Activated T-cell treated with anti-CD3 and anti-CD28 coated beads, Interleukin-2, amount 50 U/mL, for 48 hours (primary cell): ENCODE measurements around the gene FGD4.

ENCODE experiments used
- DNase-seq, 2 experiments: peaks; one replicate each; pipeline ENCODE4 v3.0.0-alpha.2; 2020

Gene FGD4

DNA sequence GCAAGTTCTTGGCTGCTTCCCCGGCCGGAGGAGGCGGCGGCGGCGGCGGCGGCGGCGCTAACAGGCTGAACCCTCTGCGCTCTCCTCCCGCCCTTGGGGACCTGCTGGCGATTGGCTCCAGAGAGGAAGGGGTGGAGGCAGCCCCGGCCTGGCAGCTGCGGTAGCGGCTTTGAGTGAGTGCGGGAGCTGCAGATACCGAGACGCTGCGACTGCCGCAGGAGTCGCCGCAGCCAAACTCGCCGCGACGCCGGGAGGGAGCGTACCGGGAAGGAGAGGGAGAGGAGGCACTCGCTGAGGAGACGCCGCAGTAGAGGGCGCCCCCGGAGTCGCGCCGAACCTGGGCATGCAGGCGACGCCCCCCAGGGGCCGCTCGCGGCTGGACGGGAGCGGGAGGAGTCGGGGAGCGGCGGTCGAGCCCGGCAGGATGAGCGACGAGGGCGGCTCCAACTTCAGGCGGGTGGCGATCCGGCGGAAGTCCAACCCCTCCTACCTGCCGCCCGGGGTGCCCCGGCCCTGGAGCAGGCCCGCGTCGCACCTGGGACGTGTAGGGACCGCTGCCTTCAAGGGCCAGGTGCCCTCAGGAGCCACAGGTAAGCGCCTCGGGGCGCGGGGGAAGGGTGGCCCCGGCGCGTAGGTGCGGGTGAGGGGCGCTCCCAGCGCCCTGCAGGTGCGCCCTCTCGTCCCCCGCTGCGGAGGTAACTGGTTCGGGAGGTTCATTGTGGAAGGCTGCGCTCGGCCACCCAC is at the start of gene FGD4:
TSS of gene FGD4 (plus strand) at position 189 of the 744 bp plus-strand sequence.
- peak; percentile 58 to 71 for DNase-seq

DNA sequence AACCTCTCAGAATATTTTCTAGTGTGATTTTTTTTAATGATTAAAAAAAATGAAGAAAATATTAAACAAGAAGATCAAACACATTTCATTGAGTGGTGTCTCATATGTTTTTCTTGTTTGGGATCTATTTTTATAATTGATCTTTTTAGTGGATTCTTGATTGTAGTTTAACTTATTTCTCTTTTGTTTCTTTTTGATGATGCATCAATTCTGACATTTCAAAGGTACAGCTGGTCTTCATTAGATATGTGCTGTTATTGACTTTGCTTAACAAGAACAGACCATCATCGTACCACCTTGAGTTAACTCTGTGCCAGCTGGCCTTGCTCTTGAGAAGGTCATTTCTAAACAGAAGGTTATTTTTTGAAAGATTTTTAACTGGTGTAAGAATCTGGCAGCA is 45.8 kb upstream of the FGD4 start:
- no peak for DNase-seq

- no peak for DNase-seq
Measured at GRCh38 chr12:32357601-32358249, 41.6 kb upstream of the FGD4 start.

- DNase-seq, result no peak
Measured at GRCh38 chr12:32360956-32361355, 38.4 kb upstream of the FGD4 start.

DNA sequence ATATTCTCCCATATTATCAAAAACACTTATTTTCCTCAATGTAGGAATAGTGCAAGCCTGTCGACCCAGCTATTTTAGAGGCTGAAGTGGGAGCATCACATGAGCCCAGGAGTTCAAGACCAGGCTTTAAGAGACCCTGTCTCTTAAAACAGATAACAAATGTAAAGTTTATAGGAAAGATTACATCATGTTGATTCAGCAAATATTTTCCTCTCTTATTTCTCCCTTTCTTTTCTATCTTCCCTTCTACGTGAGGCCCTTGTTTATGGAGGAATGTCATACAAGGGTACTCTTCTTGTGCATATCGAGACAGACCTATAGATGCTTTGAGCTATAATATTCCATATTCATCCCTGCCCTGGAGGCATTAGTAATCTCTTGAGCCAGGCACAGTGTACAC is 36.5 kb upstream of the FGD4 start:
- DNase-seq, result no peak

DNA sequence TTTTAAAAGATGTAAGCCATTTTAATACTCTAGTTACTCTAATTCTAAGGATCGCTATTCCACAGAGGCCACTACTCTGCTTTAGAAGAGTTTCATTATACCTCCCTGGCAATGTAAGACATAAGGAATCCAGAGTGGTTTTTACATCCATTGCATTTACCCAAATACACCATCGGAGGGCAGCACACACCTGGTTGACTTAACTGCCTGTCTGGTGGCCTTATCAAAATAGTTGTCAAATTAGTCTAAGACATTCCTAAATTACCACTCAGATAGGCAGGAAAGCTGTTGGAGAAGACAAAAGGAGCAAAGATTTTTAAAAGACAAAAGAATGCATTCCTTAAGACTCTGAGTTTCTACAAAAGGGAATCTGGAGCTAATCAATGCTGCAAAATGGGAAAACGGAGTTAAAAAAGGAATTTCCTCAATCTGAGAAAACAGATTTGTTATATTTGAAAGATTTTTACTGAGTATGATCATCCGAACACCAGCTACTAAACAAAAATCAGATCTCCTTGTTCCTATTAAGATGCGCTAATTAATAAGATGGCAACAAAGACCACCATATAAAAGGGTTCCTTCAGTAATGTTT is 33.8 kb upstream of the FGD4 start:
- peak; percentile 29 to 41 for DNase-seq

GRCh38 chr12:32366714-32367113 is 32.6 kb upstream of the FGD4 start:
- DNase-seq, result no peak

DNA sequence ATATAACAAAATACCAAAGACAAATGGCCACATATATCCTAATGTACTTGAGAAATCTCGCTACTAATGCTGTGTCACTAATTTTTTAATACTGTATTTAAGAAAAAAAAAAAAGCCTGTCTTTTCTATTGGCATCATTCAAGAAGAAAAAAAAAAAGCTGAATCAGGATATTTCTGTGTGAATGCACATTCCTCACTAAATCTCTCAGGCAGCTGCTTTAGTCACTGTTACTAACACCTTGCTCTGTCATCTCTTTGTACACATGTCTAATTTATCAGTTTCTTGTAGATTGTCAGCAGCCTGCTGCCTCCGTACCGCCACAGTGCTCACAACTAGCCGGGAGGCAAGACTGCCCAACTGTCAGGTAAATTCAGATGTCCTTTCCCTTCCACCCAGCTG is 32.0 kb upstream of the FGD4 start:
- DNase-seq, result no peak

GRCh38 chr12:32369202-32369601 is 30.2 kb upstream of the FGD4 start:
- no peak for DNase-seq

GRCh38 chr12:32377344-32378055 is 21.9 kb upstream of the FGD4 start:
- no peak for DNase-seq

- no peak for DNase-seq
Measured at GRCh38 chr12:32379213-32379612, 20.1 kb upstream of the FGD4 start.

DNA sequence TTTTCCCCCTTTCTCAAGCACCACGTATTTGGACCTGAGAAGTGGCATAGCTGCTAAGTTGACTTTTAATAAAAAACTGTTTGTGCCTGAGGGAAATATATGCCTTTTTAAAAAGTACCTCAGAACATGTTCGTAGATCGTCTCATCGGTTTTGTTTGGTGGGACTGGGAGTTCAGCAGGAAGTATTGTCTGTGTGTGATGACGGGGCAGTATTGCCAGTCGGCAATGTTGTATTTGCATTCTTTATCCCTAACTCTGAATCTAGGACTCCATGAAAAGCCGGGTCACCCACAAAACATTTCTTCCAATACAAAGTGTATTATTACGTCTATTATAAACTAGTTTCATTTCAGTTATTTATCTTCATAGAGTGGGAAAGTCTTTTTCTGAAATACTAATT is 19.7 kb upstream of the FGD4 start:
- DNase-seq, result no peak

- DNase-seq, result no peak
Measured at GRCh38 chr12:32382226-32382625, 17.1 kb upstream of the FGD4 start.

- DNase-seq, result peak; percentile 32 to 47
Measured at GRCh38 chr12:32390572-32391219, 8.7 kb upstream of the FGD4 start.

GRCh38 chr12:32395026-32395425 is 4.3 kb upstream of the FGD4 start:
- no peak for DNase-seq

- no peak for DNase-seq
Measured at GRCh38 chr12:32397696-32398095, 1.7 kb upstream of the FGD4 start.

DNA sequence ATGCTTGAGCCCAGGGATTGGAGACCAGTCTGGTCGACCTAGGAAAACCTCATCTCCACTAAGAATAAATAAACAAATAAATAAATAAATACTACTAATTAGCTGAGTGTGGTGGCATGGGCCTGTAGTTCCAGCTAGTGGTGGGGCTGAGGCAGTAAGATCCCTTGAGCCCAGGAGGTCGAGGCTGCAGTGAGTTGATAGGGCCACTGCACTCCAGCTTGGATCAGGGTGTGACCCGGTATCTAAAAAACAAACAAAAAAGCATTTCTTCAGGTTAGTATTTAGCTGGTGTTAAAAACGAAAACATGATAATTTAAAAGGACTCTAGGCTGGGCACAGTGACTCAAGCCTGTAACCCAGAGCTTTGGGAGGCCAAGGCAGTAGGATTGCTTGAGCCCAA is 1.2 kb upstream of the FGD4 start:
- DNase-seq, result no peak

DNA sequence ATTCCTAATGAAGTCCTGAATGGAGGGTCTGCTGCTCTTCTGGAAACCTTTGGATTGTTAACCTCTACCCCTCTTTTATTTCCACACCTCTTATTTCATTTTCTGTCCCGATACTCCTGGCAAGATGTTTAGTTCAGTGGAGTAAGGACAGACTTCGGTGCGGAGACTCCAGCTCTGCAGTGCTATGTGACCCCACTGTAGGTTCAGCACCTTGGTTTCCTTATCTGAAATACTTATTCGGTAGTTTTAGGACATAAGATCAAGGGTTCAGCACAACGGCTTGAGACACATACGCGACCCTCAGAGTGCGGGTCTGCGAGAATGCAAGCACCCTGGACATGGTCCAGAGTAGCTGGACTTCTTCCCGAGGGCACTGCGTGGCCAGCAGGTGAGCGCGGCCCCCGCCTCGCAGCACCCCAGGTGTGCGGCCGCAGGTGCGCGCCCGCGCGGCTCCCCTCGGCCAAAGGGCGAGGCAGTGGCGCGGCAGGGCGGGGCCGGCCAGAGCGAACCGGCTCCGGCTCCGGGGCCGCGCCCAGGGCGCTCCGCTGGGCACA is 465 bp upstream of the FGD4 start:
- DNase-seq, result peak in 1 of 2 experiments; percentile 19

DNA sequence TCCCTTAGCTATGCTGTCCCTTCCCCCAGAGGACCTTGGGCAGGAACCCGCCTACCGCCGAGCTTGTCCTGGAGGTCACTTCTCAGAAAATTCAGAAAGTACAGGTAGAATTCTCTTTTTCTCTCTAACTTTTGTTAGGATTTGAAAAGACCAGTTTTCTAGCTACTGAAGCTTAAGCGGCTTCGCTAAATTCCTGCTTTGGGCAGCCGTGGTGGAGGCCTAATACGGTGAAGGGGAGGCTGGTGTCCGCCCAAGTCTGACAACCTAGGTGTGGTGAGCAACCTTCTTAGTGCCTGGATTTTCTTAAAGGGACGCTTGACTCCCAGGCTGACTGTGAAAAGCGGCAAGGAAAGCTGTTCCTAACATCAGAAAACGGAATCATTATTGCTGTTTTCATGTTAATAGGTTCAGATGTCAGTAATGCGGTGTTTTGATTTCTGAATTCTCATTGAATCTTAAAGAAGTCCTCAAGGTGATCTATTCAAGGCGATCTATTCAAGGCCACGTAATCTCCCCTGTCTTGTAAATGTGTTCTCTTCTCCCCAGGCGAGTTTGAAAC is 835 bp downstream of the FGD4 start:
- DNase-seq, result no peak

GRCh38 chr12:32400866-32401265 is 1.5 kb downstream of the FGD4 start:
- no peak for DNase-seq

GRCh38 chr12:32402170-32402569 is 2.8 kb downstream of the FGD4 start:
- DNase-seq, result no peak

DNA sequence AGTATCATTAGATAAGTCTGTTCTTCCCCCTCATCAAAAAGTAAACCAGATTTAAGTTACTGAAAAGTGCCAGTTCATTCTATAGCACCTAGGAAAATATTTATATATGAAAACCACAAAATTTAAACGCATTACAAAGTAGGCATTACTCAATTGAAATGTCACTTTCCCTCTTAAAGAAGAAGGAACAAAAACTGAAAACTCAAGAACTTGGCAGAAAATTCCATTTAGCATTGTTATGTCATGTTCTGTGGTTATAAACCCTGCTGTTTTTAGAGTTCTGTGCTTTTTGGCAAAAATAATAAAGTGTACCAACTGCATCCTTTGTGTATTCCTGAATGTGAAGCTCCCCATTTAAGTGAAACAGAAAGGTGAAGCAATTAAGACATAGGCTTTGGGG is 3.6 kb downstream of the FGD4 start:
- DNase-seq, result no peak
